HepG2 (cell line): ENCODE results near the gene POU6F1. TPM values are rescaled to one million over a fixed set of nuclear protein-coding genes. Genes with fewer than 3 reads are reported as not detected.
A peak's percentile ranks its signal among the peaks of the same experiment; 100 is the strongest.

Source experiments
- ATAC-seq: fragments of 200-7000 bp; cut with Tn5 transposase; 3 replicates; pipeline ENCODE4 v1.9.1; 2020; ENCODE audit warnings: mild to moderate bottlenecking, moderate library complexity
- BruUV-seq: library from RNA; stranded (reverse); fragments of 400-500 nt; replicated peaks from 2 replicates; lab custom pipeline; 2021; lab: Mats Ljungman, UMichigan
- CTCF ChIA-PET: fragments of 300-600 bp; formaldehyde crosslinking; extraction: SDS; loops from one replicate; lab custom pipeline; 2021; ENCODE audit warnings: low total read pairs, inconsistent platforms, low intra/inter-chr PET ratio; lab: Yijun Ruan, JAX
- POLR2A ChIA-PET: fragments of 350-600 bp; sonication (Branson Sonifier 250); formaldehyde crosslinking; loops from one replicate; lab custom pipeline; 2020; ENCODE audit warnings: antibody characterized with exemption, inconsistent platforms; lab: Yijun Ruan, JAX
- DNase-seq: peaks from one replicate; pipeline ENCODE4 v3.0.0-alpha.2; 2015; ENCODE audit warnings: low spot score
- FAIRE-seq: peaks from 3 replicates; lab custom pipeline; 2011; peaks lifted over from hg19 to GRCh38; lab: Jason Lieb, UNC
- H2AFZ ChIP-seq: one replicate; pipeline ENCODE4 v1.6.1; 2011; ENCODE audit warnings: low read length, inconsistent platforms
- H3K27ac ChIP-seq: fragments of 300-600 bp; 3 replicates; pipeline ENCODE4 v1.8.0; 2011; ENCODE audit warnings: mixed run types, mild to moderate bottlenecking, mixed read lengths, low read length, inconsistent platforms; ENCODE audit not compliant: insufficient read depth; ENCODE audit errors: extremely low read length
- H3K27me3 ChIP-seq, 2 experiments: fragments of 200-600 bp in 1 of 2; 2 replicates in 1 of 2; 3 replicates in 1 of 2; pipeline versions ENCODE4 v1.6.0 to v1.8.0; 2011; ENCODE audit warnings: low read length in 2 of 2, mild to moderate bottlenecking in 2 of 2, moderate library complexity in 2 of 2, inconsistent platforms in 1 of 2; ENCODE audit not compliant: insufficient read depth in 2 of 2, control insufficient read depth in 1 of 2
- H3K36me3 ChIP-seq, 2 experiments: fragments of 200-600 bp in 1 of 2; replicated peaks in 1 of 2; 2 replicates in 1 of 2; 3 replicates in 1 of 2; pipeline versions ENCODE4 v1.5.1 to v1.8.0; 2011; ENCODE audit warnings: low read length in 2 of 2, inconsistent platforms in 1 of 2; ENCODE audit not compliant: insufficient read depth in 2 of 2, control insufficient read depth in 1 of 2
- H3K4me1 ChIP-seq: 2 replicates; pipeline ENCODE4 v1.5.1; 2012; ENCODE audit warnings: low read length, inconsistent platforms; ENCODE audit not compliant: insufficient read depth
- H3K4me2 ChIP-seq: 2 replicates; pipeline ENCODE4 v1.6.0; 2011; ENCODE audit warnings: low read depth, low read length, inconsistent platforms
- H3K4me3 ChIP-seq, 3 experiments: fragments of 200-600 bp in 1 of 3; sonication (generic), shearing (Covaris generic) in 1 of 3; replicated peaks in 1 of 3; 2 replicates each; pipeline ENCODE4 v1.5.1; 2011 to 2016; ENCODE audit warnings: low read length in 3 of 3, inconsistent platforms in 2 of 3, low read depth in 2 of 3, mild to moderate bottlenecking in 2 of 3, control low read depth in 1 of 3, mixed read lengths in 1 of 3; ENCODE audit not compliant: insufficient read depth in 1 of 3
- H3K79me2 ChIP-seq: one replicate; pipeline ENCODE4 v1.6.1; 2011; ENCODE audit warnings: low read length, inconsistent platforms; ENCODE audit not compliant: insufficient read depth
- H3K9ac ChIP-seq: 2 replicates; pipeline ENCODE4 v1.6.0; 2011; ENCODE audit warnings: mild to moderate bottlenecking, low read depth, low read length, inconsistent platforms; ENCODE audit not compliant: insufficient read depth
- H3K9me3 ChIP-seq: 2 replicates; pipeline ENCODE4 v1.5.1; 2012; ENCODE audit warnings: mild to moderate bottlenecking, low read length
- H4K20me1 ChIP-seq: 2 replicates; pipeline ENCODE4 v1.6.0; 2011; ENCODE audit warnings: inconsistent platforms, mild to moderate bottlenecking, low read length, moderate library complexity; ENCODE audit not compliant: insufficient read depth
- DZIP1 ChIP-seq: sonication (generic); formaldehyde crosslinking; IDR thresholded peaks from 2 replicates; pipeline ENCODE4 v1.5.0; 2020; ENCODE audit warnings: mild to moderate bottlenecking, missing genetic modification reagents
- FOSL2 ChIP-seq: sonication (generic); formaldehyde crosslinking; IDR thresholded peaks from 2 replicates; pipeline ENCODE4 v1.4.0; 2020; ENCODE audit warnings: missing genetic modification reagents
- MBD4 ChIP-seq: IDR thresholded peaks from 2 replicates; pipeline ENCODE4 v1.6.1; 2012; ENCODE audit warnings: low read length, inconsistent platforms, borderline replicate concordance
- POLR2A ChIP-seq, 2 experiments: IDR thresholded peaks; 2 replicates each; pipeline ENCODE4 v1.6.1; 2011; ENCODE audit warnings: low read depth in 2 of 2, low read length in 2 of 2, mild to moderate bottlenecking in 1 of 2, moderate library complexity in 1 of 2; ENCODE audit not compliant: insufficient read depth in 1 of 2
- RBFOX2 ChIP-seq: fragments of 200-400 bp; formaldehyde crosslinking; IDR thresholded peaks from 2 replicates; pipeline ENCODE4 v1.6.1; 2017; ENCODE audit warnings: low read depth, mild to moderate bottlenecking, low read length
- ZNF446 ChIP-seq: sonication (generic); formaldehyde crosslinking; IDR thresholded peaks from 2 replicates; pipeline ENCODE4 v1.5.0; 2020; ENCODE audit warnings: mild to moderate bottlenecking, missing genetic modification reagents
- ZNF737 ChIP-seq: sonication (generic); formaldehyde crosslinking; IDR thresholded peaks from 2 replicates; pipeline ENCODE4 v1.5.0; 2020; ENCODE audit warnings: missing genetic modification reagents, mild to moderate bottlenecking, borderline replicate concordance
- WGBS: methylation state at CpG from one replicate; pipeline ENCODE4 v1.1.6; 2017; ENCODE audit warnings: low lambda C conversion rate; 5-methylcytosine and 5-hydroxymethylcytosine counted together
- in situ Hi-C: cut with HindIII; loops from 2 replicates; pipeline ENCODE4 v1.10.0; 2017; ENCODE audit warnings: low pct_unique_long_range_greater_than_20kb; ENCODE audit not compliant: extremely low pct_ligation_motif_present
- intact Hi-C: fragments of 100-400 bp; cut with micrococcal nuclease; formaldehyde crosslinking; loops from one replicate; pipeline ENCODE4 v1.10.0; 2022; ENCODE audit not compliant: unreplicated experiment
- polyA plus RNA-seq, 8 experiments: library from polyadenylated mRNA; depleted of rRNA in 3 of 8; stranded (reverse) in 7 of 8; unstranded in 1 of 8; fragments of >200 nt; fragmentation: Illumina TruSeq in 4 of 8; extraction: Trizol in 4 of 8; gene quantifications; 2 replicates each; pipeline versions ENCODE4 v1.2.1 to v1.2.3, GENCODE V29; 2011 to 2016; ENCODE audit warnings: low read depth in 4 of 8, missing spikeins in 1 of 8, mixed read lengths in 1 of 8; ENCODE audit not compliant: insufficient read depth in 1 of 8
- total RNA-seq, 5 experiments: library from RNA; depleted of rRNA; stranded (reverse); fragments of >200 nt; fragmentation: Illumina TruSeq; extraction: Trizol; gene quantifications; 2 replicates each; pipeline ENCODE4 v1.2.3, GENCODE V29; 2016; ENCODE audit warnings: low read depth in 1 of 5

POU6F1 gene
- total and polyA plus RNA-seq, 2 of the 13 experiments (the other 11 are each of a cell fraction or from before 2014, with no cell fraction given): 0.48 to 0.51 TPM

DNA sequence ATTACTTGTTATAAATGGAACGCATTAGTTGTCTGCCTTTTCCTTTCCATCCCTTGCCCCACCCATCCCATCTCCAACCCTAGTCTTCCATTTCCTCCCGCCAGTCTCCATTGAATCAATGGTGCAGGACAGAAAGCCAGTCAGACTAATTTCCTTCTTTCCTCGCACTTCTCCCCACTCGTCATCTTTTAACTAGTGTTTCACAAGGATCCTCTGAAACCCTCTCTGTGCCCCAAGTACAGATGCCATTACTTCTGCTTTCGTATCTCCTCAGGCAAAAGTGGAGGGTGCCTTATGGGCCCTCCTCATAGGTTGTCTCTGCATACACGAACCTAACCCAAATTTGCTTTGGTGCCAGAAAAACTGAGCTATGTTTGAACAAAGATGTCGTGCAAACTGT, 25.0 kb upstream of the POU6F1 start:
- FAIRE-seq (no peak), DNase-seq (no peak), ATAC-seq (no peak)
- Histone ChIP-seq H3K4me2 (no peak overlapping the region), H3K4me3 (no peak overlapping the region), H3K79me2 (peaks cover 7% of the 10 kb centered on the region), H3K4me1 (peaks cover 36% of the 10 kb centered on the region), H2AFZ (no peak overlapping the region), H3K9ac (no peak overlapping the region), H3K27me3 (no peaks in the 10 kb centered on the region; a peak in 1 of 5 replicates), H3K9me3 (no peaks in the 10 kb centered on the region), H4K20me1 (no peaks in the 10 kb centered on the region), H3K36me3 (peaks cover 12 to 27% of the 10 kb centered on the region in 2 experiments), H3K27ac (no peak overlapping the region)
- intact Hi-C loops (loop anchor here (10.0 kb wide), 1 partner anchor 198 kb away; the partner anchor contains the start of gene LETMD1), in situ Hi-C loops (no loop called here)
- WGBS: 95% methylated on average over 7 of the region's 7 CpGs
- CTCF ChIA-PET: no interaction called here
- no peak for TF ChIP-seq MBD4
- TF ChIP-seq RBFOX2: 0 out of 2 replicates have a peak, but pooled peaks have one; percentile 4
- no peak for TF ChIP-seq ZNF446 (CRISPR knock-in tag)
- no peak for TF ChIP-seq ZNF737 (CRISPR knock-in tag)
- TF ChIP-seq DZIP1 (CRISPR knock-in tag): no peak
- POLR2A ChIA-PET: no interaction called here
- TSS peak; percentile 5 for BruUV-seq

DNA sequence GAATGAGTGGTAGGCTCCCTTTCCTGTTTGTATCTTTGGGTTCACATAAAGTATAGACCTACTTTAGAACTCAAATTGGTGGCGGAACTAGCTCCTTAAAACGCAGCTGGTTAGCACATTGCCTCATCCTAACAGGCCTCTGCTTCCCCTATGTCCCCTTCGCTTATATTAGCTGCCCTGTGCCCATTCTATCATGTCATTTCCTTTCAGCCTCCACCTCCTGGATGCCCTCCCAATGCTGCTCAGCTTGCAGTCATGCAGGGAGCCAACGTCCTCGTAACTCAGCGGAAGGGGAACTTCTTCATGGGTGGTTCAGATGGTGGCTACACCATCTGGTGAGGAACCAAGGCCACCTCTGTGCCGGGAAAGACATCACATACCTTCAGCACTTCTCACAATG, 24.3 kb upstream of the POU6F1 start:
- Histone ChIP-seq H3K9ac (no peak overlapping the region), H3K4me3 (no peak overlapping the region), H3K27me3 (no peaks in the 10 kb centered on the region; a peak in 1 of 5 replicates), H3K9me3 (no peaks in the 10 kb centered on the region), H3K27ac (no peak overlapping the region), H3K4me2 (no peak overlapping the region), H3K4me1 (peaks cover 30% of the 10 kb centered on the region), H4K20me1 (no peaks in the 10 kb centered on the region), H3K79me2 (peaks cover 7% of the 10 kb centered on the region), H3K36me3 (peaks cover 12 to 27% of the 10 kb centered on the region in 2 experiments), H2AFZ (no peak overlapping the region)
- 95% methylated on average over 7 of the region's 7 CpGs for WGBS
- in situ Hi-C loops: no loop called here
- TF ChIP-seq POLR2A (IDR thresholded peaks at IDR 0.05; ENCODE audit: insufficient read depth in 1 of 2, low read depth in 2 of 2, low read length in 2 of 2) (peak in 1 of 2 experiments; percentile 39; a peak in 1 of 4 replicates), FOSL2 (CRISPR knock-in tag) (no peak)
- DNase-seq (no peak), ATAC-seq (no peak), FAIRE-seq (no peak)
- CTCF ChIA-PET: no interaction called here
- BruUV-seq: no TSS peak
- intact Hi-C loops: loop anchor here (10.0 kb wide), 1 partner anchor 197 kb away; the partner anchor contains the start of gene LETMD1
- POLR2A ChIA-PET: interaction anchor here (1.0 to 1.4 kb wide), 2 partner anchors 24 to 25 kb away, joined by 3 to 5 read pairs; partner anchors contain the start of gene POU6F1
